ENCODE measurements around the gene MARCHF5.

- TF ChIP-seq CTCF (IDR thresholded peaks at IDR 0.05) (no peak), POLR2AphosphoS5 (IDR thresholded peaks at IDR 0.05; ENCODE audit: low read depth, low read length) (no peak)
- TF ChIP-seq, protein P1, sequence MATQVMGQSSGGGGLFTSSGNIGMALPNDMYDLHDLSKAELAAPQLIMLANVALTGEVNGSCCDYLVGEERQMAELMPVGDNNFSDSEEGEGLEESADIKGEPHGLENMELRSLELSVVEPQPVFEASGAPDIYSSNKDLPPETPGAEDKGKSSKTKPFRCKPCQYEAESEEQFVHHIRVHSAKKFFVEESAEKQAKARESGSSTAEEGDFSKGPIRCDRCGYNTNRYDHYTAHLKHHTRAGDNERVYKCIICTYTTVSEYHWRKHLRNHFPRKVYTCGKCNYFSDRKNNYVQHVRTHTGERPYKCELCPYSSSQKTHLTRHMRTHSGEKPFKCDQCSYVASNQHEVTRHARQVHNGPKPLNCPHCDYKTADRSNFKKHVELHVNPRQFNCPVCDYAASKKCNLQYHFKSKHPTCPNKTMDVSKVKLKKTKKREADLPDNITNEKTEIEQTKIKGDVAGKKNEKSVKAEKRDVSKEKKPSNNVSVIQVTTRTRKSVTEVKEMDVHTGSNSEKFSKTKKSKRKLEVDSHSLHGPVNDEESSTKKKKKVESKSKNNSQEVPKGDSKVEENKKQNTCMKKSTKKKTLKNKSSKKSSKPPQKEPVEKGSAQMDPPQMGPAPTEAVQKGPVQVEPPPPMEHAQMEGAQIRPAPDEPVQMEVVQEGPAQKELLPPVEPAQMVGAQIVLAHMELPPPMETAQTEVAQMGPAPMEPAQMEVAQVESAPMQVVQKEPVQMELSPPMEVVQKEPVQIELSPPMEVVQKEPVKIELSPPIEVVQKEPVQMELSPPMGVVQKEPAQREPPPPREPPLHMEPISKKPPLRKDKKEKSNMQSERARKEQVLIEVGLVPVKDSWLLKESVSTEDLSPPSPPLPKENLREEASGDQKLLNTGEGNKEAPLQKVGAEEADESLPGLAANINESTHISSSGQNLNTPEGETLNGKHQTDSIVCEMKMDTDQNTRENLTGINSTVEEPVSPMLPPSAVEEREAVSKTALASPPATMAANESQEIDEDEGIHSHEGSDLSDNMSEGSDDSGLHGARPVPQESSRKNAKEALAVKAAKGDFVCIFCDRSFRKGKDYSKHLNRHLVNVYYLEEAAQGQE (IDR thresholded peaks at IDR 0.05; ENCODE audit: insufficient read depth in 1 of 2, low read depth in 2 of 2, low read length in 1 of 2): no peak
Measured at GRCh38 chr10:92342796-92343195, 51.8 kb downstream of the MARCHF5 start.
